NCI-H2227 (cell line): Measurements from ENCODE around the gene WDR72.
A peak's percentile ranks its signal among the peaks of the same experiment; 100 is the strongest.

Experiments used
- DNase-seq: peaks from one replicate; lab custom pipeline; 2025; ENCODE audit not compliant: unreplicated experiment; lab: John Stamatoyannopoulos, UW

The WDR72 gene

GRCh38 chr15:53611145-53611920 is 148.1 kb downstream of the WDR72 start:
- DNase-seq, result no peak

GRCh38 chr15:53591041-53591440 is 168.4 kb downstream of the WDR72 start:
- DNase-seq, result no peak

GRCh38 chr15:53590380-53590779 is 169.1 kb downstream of the WDR72 start:
- no peak for DNase-seq

GRCh38 chr15:53589520-53590057 is 169.9 kb downstream of the WDR72 start:
- DNase-seq, result no peak

- no peak for DNase-seq
These were observed 170.7 kb downstream of the WDR72 start for GRCh38 chr15:53588773-53589172.

- no peak for DNase-seq
These were observed 172.7 kb downstream of the WDR72 start for GRCh38 chr15:53586799-53587198.

- no peak for DNase-seq
These were observed 177.9 kb downstream of the WDR72 start for GRCh38 chr15:53581513-53581912.

GRCh38 chr15:53580366-53580765 is 179.1 kb downstream of the WDR72 start:
- no peak for DNase-seq

- no peak for DNase-seq
These were observed 182.6 kb downstream of the WDR72 start for GRCh38 chr15:53576841-53577240.

GRCh38 chr15:53573091-53573490 is 186.4 kb downstream of the WDR72 start:
- no peak for DNase-seq

- DNase-seq, result no peak
These were observed 189.5 kb downstream of the WDR72 start for GRCh38 chr15:53569751-53570480.

GRCh38 chr15:53566912-53567311 is 192.6 kb downstream of the WDR72 start:
- no peak for DNase-seq

- DNase-seq, result no peak
These were observed 193.7 kb downstream of the WDR72 start for GRCh38 chr15:53565721-53566120.

- DNase-seq, result no peak
These were observed 194.8 kb downstream of the WDR72 start for GRCh38 chr15:53564647-53565046.

GRCh38 chr15:53563627-53564026 is 195.8 kb downstream of the WDR72 start:
- DNase-seq, result peak; percentile 14

- peak; percentile 75 for DNase-seq
These were observed 199.8 kb downstream of the WDR72 start for GRCh38 chr15:53559364-53560277.

GRCh38 chr15:53558384-53558783 is 201.1 kb downstream of the WDR72 start:
- DNase-seq, result no peak

- DNase-seq, result no peak
These were observed 204.2 kb downstream of the WDR72 start for GRCh38 chr15:53555226-53555625.

GRCh38 chr15:53549697-53550305 is 209.7 kb downstream of the WDR72 start:
- DNase-seq, result no peak

GRCh38 chr15:53548236-53548635 is 211.2 kb downstream of the WDR72 start:
- no peak for DNase-seq
